ENCODE data around the gene TMEM120B. TPM values are rescaled to one million over a fixed set of nuclear protein-coding genes. Genes with fewer than 3 reads are reported as not detected.

Gene TMEM120B
- total and polyA plus RNA-seq, 4 donors: 3.9 to 17.7 (median 8.1) TPM

GRCh38 chr12:121827351-121828099, 115.0 kb downstream of the TMEM120B start:
- no peak for ATAC-seq (ENCODE audit: insufficient read depth, low FRiP score)
- DNase-seq: no peak

GRCh38 chr12:121828306-121828705, 115.8 kb downstream of the TMEM120B start:
- no peak for TF ChIP-seq CTCF (IDR thresholded peaks at IDR 0.05; ENCODE audit: control extremely low read depth, extremely low read depth)
- H3K4me3 ChIP-seq: no peak overlapping the region
- 94 to 97% methylated on average over 8 of the region's 8 CpGs for WGBS, 2 donors
- ATAC-seq (ENCODE audit: insufficient read depth, low FRiP score) (no peak), DNase-seq (no peak)
- no peaks in the 10 kb centered on the region for H3K9me3 ChIP-seq (ENCODE audit: control insufficient read depth in 4 of 4, insufficient read depth in 3 of 4, low read length in 3 of 4)
- no peaks in the 10 kb centered on the region for H3K27me3 ChIP-seq (ENCODE audit: control insufficient read depth in 3 of 3, insufficient read depth in 3 of 3, low read length in 2 of 3)
- H3K4me1 ChIP-seq (ENCODE audit: control insufficient read depth in 5 of 5, insufficient read depth in 5 of 5, low read length in 5 of 5): no peaks in the 10 kb centered on the region
- peaks cover 13 to 64% (median 35%) of the 10 kb centered on the region in 4 donors for H3K36me3 ChIP-seq (ENCODE audit: control insufficient read depth in 4 of 4, insufficient read depth in 4 of 4, low read length in 4 of 4)
- no peak overlapping the region for H3K27ac ChIP-seq (ENCODE audit: low read depth in 1 of 2, low read length in 1 of 2)
- H3K9ac ChIP-seq (ENCODE audit: insufficient read depth in 1 of 2, low read length in 2 of 2): no peak overlapping the region

More at GRCh38 chr12:121827351-121828099, 115.0 kb downstream of the TMEM120B start:
- Histone ChIP-seq H3K9me3 (ENCODE audit: control insufficient read depth in 4 of 4, insufficient read depth in 3 of 4, low read length in 3 of 4) (no peaks in the 10 kb centered on the region), H3K27ac (ENCODE audit: low read depth in 1 of 2, low read length in 1 of 2) (no peak overlapping the region), H3K4me3 (no peak overlapping the region), H3K4me1 (ENCODE audit: control insufficient read depth in 5 of 5, insufficient read depth in 5 of 5, low read length in 5 of 5) (no peaks in the 10 kb centered on the region), H3K36me3 (ENCODE audit: control insufficient read depth in 4 of 4, insufficient read depth in 4 of 4, low read length in 4 of 4) (peaks cover 18 to 71% (median 36%) of the 10 kb centered on the region in 4 donors), H3K27me3 (ENCODE audit: control insufficient read depth in 3 of 3, insufficient read depth in 3 of 3, low read length in 2 of 3) (no peaks in the 10 kb centered on the region), H3K9ac (ENCODE audit: insufficient read depth in 1 of 2, low read length in 2 of 2) (no peak overlapping the region)
- no peak for TF ChIP-seq CTCF (IDR thresholded peaks at IDR 0.05; ENCODE audit: control extremely low read depth, extremely low read depth)
- 95 to 97% methylated on average over 48 of the region's 48 CpGs for WGBS, 2 donors

GRCh38 chr12:121828826-121829225, 116.3 kb downstream of the TMEM120B start:
- Histone ChIP-seq H3K27me3 (ENCODE audit: control insufficient read depth in 3 of 3, insufficient read depth in 3 of 3, low read length in 2 of 3) (no peaks in the 10 kb centered on the region), H3K36me3 (ENCODE audit: control insufficient read depth in 4 of 4, insufficient read depth in 4 of 4, low read length in 4 of 4) (peaks cover 13 to 58% (median 32%) of the 10 kb centered on the region in 4 donors), H3K4me1 (ENCODE audit: control insufficient read depth in 5 of 5, insufficient read depth in 5 of 5, low read length in 5 of 5) (no peaks in the 10 kb centered on the region), H3K27ac (ENCODE audit: low read depth in 1 of 2, low read length in 1 of 2) (no peak overlapping the region), H3K4me3 (no peak overlapping the region), H3K9ac (ENCODE audit: insufficient read depth in 1 of 2, low read length in 2 of 2) (no peak overlapping the region), H3K9me3 (ENCODE audit: control insufficient read depth in 4 of 4, insufficient read depth in 3 of 4, low read length in 3 of 4) (no peaks in the 10 kb centered on the region)
- TF ChIP-seq CTCF (IDR thresholded peaks at IDR 0.05; ENCODE audit: control extremely low read depth, extremely low read depth): no peak
- DNase-seq (no peak), ATAC-seq (ENCODE audit: insufficient read depth, low FRiP score) (no peak)
- WGBS, 2 donors: 90 to 94% methylated on average over 9 of the region's 9 CpGs
